Kidney tubule cell (primary cell): Measurements from ENCODE around the gene TMEM51.

Experiments
- DNase-seq: peaks from one replicate; pipeline ENCODE4 v3.0.0-alpha.2; 2018; ENCODE audit warnings: low spot score

The TMEM51 gene, protein sequence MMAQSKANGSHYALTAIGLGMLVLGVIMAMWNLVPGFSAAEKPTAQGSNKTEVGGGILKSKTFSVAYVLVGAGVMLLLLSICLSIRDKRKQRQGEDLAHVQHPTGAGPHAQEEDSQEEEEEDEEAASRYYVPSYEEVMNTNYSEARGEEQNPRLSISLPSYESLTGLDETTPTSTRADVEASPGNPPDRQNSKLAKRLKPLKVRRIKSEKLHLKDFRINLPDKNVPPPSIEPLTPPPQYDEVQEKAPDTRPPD

DNA sequence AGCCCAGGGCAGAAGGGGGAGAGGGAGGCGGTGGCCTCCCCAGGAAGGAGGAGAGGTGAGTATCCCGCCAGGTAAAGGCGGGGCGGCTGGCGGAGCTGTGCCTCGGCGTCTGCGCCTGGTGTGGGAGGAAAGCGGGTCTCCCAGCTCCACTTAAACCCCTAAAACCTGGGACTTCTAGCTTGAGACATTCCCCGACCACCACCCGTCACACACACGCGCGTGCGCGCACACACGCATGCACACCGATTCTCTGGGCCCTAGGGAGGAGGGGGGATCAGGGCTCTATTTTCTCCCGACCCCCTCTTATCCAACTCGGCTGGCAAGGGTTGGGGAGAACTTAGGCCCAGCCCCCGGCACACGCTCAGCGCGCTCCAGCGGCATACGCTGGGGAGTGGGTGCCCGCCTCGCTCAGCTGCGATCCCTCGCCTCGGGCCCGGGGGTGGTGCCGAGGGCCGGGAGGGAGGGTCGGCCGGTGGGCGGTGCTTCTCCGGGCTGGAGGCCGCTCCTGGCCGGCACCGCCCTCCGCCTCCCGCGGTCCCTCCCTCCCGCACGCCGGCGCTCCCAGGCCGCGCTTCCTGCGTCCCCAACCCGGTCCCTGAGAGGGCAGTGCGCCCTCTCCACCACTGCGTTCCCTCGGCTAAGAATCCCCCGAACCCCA, at the start of gene TMEM51:
TSS of gene TMEM51 (plus strand) at position 564 of the 658 bp plus-strand sequence. CDS start 61,341 bp downstream, outside the sequence.
- DNase-seq, result peak; percentile 88

DNA sequence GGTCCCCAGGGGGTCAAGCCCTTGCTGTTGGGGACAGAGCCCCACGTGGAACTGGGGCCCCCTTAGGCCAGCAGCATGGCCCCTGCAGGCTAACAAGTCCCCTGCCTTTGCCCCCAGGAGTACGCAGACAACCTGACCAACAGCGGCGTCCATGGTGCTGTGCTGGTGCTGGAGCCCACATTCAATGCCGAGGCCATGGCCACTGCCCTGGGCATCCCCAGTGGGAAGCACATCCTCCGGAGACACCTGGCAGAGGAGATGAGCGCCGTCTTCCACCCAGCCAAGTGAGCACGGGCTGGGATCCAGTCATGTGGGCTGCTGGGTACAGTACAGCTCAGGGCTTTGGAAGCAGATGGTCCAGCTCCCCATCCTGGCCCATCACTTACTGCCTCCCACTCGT, 49.6 kb upstream of the TMEM51 start:
- DNase-seq, result no peak

DNA sequence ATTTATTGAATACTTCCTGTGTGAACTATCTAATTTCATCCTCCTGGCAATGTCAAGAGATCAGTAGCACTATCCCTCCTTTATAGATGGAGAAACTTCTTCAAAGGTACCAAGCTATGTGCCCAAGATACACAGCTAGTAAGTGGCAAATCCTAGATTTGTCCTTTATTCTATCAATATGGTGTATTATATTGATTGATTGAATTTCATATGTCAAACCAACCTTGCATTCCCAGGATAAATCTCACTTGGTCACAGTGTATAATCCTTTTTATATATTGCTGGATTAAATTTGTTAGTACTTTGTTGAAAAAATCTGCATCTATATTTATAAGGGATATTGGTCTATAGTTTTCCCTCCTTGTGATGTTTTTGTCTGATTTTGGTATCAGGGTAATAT, 48.8 kb upstream of the TMEM51 start:
- no peak for DNase-seq

DNA sequence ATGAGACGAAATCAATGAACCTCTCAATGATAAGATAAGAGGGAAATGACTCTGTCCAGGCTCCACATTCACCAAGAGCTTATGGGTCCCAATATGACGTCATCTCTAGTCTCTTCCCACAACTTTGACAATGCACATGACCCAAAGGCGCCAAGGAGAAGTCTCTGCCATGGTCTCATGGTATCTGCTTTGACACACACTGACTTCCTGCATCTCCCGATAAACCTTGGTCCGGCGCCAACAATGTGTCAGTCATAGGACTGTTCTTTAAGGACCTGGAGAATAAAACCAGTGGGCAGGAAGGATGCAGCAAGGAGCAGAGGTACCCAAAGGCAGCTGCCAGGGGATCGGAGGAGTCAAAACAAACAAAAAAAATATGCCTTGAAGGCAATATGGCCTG, 46.9 kb upstream of the TMEM51 start:
- peak; percentile 28 for DNase-seq

GRCh38 chr1:15107058-15107687, 46.4 kb upstream of the TMEM51 start:
- DNase-seq, result no peak

DNA sequence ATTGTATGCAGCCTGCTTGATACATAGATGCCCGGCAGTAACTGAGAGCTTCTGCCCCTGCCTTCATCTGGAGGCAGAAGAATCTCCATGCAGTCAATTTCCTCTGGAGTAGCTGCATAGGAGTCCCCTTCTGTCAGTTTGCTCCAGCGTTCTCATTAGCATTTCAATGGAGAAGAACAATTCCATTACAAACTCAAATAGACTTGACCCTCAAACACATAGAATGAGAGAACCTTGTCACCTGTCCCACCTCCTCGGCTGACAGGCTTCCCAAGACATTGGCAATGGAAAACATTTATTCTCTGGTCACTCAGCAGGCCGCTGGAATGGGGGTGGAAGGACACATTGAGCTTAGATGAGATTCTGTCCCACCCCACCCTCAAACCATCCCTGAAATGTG, 45.6 kb upstream of the TMEM51 start:
- no peak for DNase-seq

GRCh38 chr1:15110128-15110866, 43.2 kb upstream of the TMEM51 start:
- DNase-seq, result peak; percentile 21

- DNase-seq, result peak; percentile 12
Measured at GRCh38 chr1:15110867-15111230, 42.7 kb upstream of the TMEM51 start.

DNA sequence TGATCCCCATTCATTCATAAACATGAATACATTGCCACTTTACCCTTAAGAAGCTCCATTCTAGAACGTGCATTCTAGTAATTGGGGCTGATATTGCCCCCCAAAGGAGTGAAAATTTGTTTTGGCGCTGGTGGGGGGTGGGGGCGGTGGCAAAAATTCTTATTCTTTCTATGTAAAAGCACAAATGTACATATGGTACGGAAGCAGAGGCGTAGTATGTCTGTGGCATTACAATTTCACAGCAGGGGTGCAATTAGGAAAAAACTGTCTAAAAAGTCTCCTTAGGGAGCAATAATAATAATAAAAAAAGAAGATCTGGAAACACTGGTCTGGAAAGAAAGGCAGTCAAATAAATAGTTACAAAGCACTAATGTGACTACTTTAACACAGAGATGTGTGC, 40.4 kb upstream of the TMEM51 start:
- no peak for DNase-seq

GRCh38 chr1:15114884-15115283, 38.7 kb upstream of the TMEM51 start:
- no peak for DNase-seq

GRCh38 chr1:15115542-15116330, 37.8 kb upstream of the TMEM51 start:
- DNase-seq, result no peak

- DNase-seq, result no peak
Measured at GRCh38 chr1:15116966-15117365, 36.6 kb upstream of the TMEM51 start.

DNA sequence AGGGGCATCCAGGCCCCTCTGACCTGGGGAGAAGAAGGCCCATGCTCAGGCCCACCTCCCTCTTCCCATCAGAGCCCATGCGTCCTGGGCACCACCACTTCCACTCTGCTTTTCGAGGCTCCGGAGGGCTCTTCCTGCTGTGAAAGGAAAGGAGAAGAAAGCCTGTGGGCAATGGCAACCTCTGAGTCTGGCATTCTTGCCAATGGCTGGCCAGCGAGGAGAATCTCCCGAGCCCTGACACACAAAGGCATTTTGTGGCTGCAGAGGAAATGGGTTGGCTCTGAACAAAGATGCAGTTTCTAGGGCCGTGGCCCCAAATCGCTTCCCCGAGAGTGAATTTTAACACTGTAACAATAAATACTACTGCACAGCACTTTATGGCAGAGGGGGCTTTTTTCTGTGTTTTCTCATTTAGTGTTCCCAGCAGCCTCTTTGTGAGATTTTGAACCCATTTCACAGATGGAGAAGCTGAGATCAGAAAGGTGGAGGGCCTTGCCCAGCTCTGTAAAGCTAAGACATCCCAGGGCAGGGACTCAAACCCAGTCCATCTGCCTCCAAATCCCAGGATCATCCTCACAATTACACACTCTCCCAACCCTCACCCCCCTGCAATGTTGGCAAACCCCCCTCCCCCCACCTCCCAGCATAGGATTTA, 35.7 kb upstream of the TMEM51 start:
- no peak for DNase-seq

DNA sequence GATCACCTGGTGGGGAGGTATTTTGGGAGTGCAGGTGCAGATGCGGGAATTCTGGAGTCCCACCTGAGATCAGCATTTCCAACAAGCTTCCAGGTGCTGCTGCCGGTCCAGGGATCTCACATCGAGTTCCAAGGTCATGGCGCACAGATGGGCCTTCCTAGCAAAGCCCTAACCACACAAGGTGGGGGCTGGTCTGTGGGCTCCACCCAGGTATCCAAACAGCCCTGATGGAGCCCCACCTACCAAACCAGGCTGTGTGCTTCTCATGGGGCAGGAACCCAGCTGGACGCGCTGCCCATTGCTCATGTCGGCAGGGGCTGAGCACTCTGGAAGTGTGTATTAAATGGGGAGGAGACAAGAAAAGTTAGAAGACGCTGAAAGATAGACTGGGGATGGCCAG, 35.0 kb upstream of the TMEM51 start:
- no peak for DNase-seq

DNA sequence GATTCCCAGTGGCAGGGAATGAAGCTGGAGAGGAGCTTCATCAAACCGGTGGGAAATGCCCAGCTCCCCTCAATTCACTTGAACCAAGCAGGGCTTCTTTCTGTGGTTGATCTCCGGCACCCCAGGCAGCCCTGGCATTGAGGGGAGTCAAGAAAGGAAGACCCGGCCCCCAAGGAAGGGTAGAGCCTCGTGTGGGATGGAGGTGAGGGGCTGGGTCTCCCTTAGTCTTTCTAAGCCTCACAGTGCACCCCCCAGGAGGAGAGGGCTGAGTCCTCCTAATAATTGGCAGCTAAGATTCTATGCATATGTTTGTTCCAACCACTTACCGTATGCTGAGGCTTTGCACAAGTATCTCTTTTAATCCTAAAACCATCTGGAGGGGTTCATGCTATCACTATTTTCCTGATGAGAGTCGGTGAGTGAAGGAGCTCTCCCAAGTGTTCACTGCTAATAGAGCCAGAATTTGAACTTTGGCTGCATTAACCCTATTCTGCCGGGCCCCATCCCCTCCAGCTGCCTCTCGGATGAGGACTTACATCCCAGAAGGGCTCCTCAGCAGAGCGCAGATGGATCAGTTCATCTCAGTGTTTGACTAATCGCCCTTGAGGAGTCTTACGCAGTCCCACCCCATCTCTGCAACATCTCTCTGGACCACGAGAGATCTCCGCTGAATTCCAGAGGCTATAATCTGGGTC, 33.1 kb upstream of the TMEM51 start:
- DNase-seq, result no peak

GRCh38 chr1:15122331-15122730, 31.2 kb upstream of the TMEM51 start:
- DNase-seq, result no peak

DNA sequence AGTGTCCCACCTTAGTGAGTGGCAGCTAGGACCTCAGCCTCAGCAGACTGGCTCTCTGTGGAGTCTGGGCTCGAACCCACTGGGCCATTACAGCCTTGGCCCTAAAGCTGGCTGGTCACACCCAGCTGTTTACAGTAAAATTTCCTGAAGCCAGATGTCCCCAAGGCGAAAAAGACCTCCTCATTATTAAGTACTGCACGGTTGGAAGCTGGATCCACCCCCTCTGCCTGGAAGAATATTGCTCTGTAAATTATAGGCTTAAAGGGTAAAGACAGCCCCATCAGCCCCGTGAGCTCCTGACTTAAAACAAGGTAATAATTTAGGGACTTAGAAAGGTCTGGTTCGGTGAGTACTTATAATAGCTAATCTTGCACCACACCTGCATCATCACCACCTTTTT, 30.3 kb upstream of the TMEM51 start:
- DNase-seq, result no peak

GRCh38 chr1:15123925-15124324, 29.6 kb upstream of the TMEM51 start:
- no peak for DNase-seq

DNA sequence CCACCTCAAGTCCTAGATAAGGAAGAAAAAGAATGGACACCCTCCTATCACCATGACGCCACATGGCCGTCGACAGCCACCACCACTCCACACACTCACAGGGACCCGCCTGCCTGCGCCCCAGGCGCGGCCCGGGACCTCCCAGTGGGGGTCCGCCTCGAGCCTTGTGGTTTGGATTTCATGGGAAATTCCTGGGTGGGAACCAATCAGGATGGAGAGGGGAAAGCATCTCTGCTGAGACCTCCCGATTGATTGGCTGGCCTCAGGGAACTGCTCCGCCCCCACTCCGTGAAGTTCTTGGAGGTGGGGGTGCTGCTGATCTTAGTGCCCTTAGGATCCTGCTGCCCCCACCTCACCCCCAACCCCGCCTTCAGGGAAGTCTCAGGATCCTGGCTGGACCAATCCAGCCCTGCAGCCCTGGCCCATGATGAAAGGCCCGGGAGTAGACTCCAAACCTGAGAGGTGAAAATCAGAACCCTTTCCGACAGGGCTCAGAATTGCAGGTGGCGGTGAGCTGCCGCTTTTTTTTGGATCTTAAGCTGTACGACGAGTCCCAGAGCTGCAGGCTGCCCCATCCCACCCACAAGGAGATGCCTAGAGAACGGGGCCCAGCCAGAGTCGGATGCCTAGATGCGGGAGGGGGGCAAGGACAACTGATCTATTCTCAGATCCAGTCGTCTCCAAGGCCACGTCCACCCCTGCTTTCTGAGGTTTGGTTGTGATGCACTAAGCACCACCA, 29.0 kb upstream of the TMEM51 start:
- DNase-seq, result no peak

DNA sequence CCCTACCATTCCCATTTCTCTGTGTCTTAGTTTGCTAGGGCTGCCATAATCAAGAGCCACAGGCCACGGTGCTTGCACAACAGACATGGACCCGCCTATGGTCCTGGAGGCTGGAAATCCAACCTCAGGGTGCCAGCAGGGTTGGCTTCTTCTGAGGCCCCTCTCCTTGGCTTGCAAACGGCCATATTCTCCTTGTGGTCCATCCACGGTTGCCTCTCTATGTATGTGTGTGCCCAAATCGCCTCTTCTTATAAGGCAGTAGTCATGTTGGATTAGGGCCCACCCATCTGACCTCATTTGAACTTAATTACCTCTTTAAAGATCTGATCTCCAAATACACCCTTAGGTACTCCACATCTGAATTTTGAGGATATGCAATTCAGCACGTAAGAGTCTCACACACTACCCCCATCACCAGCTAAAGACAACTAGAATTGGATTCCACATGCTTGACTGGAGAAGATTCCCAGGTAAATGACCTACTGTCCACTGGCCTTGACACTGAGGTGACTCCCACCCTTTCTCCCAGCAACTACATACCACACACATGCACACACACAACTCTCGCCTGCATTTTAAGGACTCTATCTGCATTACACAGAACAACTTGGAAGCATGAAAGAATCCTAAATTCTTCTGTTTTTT, 28.3 kb upstream of the TMEM51 start:
- DNase-seq, result no peak
